UCSD-AML1 (cell line): ENCODE results near the gene SIGLEC14.

Experiments
- DNase-seq: peaks from one replicate; lab custom pipeline; 2025; ENCODE audit not compliant: unreplicated experiment; lab: John Stamatoyannopoulos, UW

SIGLEC14 gene

GRCh38 chr19:51646730-51647129 lies at the start of gene SIGLEC14:
Gene SIGLEC14, minus strand, starts transcription at chr19:51646825. Its CDS starts 66 bp downstream, at chr19:51646759.
- peak; percentile 52 for DNase-seq

DNA sequence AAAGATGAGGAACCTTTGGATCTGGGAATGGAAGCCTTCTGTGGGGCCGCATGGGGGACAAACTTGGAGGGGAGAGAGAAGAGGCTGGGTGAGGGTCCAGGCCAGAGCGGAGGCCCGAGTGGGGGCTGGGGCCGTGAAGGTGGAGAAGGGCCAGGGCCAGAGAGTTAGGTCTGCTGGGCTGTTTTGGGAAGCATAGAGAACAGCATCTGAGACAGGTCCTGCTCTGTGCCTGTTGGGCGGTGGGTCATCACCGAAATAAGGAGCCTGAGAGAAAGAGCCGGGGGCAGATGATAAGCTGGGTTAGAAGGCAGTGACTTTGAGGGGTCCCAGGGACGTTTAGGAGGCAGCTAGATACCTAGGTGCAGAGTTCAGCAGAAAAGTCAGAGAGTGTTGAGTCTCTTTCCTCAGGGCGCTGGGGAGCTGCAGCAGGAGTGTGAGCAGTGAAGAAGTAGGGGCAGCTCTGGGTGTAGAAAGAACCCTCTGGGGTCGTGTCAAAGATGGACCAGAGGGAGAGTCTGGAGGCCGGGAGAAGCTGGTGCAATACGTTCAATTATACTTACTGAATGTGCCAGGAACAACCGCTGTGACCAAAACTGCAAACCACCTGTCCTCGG lies 49.2 kb upstream of the SIGLEC14 start:
- no peak for DNase-seq

GRCh38 chr19:51695088-51695487 lies 48.5 kb upstream of the SIGLEC14 start:
- DNase-seq: no peak

DNA sequence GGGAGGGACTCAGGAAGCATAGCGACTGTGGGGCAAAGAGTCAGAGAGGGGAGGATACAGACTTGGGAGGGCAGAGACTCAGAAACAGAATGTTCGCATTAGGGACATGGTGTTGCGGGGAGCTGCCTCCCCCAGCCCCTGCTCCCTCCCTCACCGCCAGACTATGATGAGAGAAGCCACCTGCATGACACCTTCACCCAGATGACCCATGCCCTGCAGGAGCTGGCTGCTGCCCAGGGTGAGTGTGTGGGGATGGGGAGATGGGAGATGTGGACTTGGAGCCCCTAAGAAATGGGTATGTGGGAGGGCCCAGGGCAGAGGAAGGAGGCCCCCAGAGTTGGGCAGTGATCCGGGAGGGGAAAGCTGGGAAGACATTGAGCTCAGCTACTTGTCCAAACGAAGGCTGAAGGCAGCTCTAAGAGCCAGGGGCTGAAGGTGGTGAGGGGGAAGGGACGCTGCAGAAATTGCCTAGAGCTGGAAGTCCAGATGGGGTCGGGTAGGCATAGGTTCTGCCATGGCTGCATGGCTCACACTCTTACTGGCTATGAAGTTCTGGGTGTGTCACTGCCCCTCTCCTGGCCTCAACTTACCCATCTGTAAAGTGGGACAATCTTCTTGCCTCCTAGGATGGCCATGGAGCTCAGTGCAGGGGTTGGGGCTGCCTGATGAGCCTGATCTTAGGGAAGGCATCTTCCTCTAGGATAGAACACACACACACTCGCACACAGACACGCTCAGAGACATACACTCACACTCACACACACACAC lies 47.9 kb upstream of the SIGLEC14 start:
- DNase-seq: no peak

DNA sequence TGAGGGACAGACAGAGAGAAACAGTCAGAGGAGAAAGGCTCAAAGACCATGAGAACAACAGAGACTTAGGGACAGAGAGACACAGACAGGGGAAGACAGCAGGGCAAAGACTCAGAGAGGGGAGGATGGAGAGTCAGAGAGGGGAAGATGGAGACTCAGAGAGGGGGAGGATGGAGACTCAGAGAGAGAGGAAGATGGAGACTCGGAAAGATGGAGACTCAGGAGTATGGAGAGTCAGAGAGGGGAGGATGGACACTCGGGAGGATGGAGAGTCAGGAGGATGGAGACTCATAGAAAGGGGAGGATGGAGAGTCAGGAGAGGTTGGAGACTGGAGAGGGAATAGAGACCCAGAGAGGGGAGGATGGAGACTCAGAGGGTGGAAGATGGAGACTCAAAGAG lies 47.2 kb upstream of the SIGLEC14 start:
- no peak for DNase-seq

- DNase-seq: no peak
These were observed 46.6 kb upstream of the SIGLEC14 start, which contains the start of gene SPACA6 for GRCh38 chr19:51693260-51693659. Gene SPACA6, plus strand, starts transcription at chr19:51693330. Its CDS starts 197 bp downstream, at chr19:51693527.

DNA sequence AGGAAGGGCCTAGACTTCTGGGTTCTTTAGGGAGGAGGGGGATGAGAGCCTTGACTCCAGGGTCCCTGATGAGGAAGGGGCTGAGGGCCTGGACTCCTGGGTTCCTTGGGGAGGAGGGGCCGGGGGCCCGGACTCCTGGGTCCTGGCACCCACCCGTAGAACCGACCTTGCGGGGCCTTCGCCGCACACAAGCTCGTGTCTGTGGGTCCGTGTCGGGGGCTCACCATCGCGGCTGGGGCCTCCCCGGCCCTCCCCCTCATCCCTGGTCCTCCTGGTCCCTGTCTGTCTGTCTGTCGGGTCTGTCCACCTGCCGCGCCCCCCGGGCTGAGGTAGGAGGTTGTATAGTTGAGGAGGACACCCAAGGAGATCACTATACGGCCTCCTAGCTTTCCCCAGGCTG lies 45.8 kb upstream of the SIGLEC14 start:
- no peak for DNase-seq

DNA sequence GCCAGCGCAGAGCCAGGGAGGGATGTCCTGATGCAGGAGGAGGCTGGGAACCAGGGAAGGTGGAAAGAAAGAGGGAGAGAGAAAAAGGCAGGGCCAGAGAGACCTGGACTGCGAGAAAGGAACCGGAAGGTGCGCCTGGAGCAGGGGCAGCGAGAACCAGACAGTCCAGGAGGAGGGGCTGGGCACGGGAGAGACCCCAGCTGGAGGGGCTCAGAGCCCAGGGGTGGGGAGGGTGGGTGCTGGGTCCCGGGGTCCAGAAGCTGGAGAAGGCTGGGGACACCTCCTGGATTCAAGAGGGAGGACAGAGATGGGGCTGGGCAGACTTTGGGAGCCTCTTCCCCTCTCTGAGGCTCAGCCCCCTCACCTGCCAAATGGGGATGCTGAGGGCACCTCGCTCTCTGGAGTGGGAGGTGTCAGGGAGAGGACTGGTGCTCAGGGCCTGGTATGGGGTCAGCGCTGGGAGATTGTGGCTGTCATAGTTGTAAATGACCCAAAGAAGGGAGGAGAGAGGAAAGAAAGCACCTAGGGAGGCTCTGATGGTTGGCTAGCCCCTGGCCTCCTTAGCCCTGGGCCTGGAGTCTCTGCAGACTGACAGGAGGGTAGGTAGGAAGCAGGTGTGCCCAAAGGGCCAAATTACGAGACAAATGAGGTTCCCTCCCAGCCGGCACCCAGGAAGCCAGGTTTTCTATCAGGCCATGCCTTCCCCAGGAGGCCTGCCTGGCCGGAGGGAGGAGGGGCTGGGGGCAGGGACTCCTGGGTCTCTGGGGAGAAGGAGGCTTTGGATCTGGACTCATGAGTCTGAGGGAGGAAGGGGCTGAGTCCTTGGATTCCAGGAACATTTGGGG lies 45.2 kb upstream of the SIGLEC14 start:
- no peak for DNase-seq

GRCh38 chr19:51691074-51691583 lies 44.5 kb upstream of the SIGLEC14 start:
- no peak for DNase-seq

DNA sequence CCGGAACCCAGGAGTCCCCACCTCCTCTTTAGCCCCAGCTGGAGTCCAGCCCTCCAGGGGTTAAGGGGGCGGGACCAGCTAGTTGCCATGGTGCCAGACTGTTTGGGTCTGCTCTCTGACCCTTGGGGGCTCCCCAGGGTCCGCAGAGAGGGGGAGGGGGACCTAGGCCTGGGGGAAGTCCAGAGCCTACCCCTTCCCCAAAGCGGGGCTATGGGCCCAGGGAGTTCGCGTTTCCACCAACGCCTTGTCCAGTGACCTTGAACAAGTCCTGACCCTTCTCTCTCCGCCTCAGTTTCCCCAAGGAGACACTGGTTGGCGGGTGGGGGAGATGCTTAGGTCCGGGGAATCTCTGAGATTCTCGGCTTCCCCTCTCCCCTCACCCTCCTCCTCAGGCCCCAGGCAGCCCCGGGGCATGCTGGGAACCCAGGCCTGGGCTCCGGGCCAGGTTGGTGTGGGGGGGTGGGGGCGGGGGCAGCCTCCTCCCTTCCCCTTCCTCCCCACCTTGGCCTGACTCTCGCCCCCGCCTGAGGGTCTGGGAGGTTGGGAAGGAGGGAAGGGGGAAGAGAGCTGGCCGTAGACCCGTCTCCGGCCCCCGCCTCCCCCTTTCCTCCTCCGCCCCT lies 43.9 kb upstream of the SIGLEC14 start:
- DNase-seq: peak; percentile 75

DNA sequence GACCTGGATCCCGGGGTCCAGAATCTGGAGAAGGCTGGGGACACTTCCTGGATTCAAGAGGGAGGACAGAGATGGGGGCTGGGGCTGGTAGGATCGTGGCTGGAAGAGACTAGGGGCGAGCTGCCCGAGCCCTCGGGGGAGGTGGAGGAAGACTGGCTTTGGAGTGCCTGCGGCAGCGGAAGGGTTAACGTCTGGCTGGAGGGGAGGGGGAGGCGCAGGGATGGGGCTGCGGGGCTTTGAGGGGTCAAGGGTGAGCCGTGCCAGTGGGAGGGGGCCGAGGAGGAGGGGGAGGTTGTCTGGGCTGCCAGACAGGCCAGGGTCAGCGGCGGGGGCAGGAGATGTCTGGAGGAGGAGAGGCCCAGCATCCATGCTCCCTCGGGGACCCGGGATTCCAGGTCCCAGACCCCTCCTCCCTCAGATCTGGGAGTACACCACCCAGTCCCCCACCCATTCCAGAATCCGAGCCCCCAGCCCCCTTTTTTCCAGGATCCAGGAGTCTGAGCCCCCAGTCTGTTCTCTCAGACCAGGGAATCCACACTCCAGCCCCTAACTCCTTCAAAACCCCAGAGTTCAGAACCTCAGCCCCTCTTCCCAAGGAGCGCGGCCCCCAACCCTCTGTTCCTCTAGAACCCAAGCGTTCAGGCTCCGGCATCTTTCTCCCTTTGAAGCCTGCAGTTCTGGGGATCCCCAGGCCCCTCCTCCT lies 43.3 kb upstream of the SIGLEC14 start:
- peak; percentile 46 for DNase-seq

GRCh38 chr19:51688671-51689571 lies 42.3 kb upstream of the SIGLEC14 start:
- DNase-seq: peak; percentile 82

DNA sequence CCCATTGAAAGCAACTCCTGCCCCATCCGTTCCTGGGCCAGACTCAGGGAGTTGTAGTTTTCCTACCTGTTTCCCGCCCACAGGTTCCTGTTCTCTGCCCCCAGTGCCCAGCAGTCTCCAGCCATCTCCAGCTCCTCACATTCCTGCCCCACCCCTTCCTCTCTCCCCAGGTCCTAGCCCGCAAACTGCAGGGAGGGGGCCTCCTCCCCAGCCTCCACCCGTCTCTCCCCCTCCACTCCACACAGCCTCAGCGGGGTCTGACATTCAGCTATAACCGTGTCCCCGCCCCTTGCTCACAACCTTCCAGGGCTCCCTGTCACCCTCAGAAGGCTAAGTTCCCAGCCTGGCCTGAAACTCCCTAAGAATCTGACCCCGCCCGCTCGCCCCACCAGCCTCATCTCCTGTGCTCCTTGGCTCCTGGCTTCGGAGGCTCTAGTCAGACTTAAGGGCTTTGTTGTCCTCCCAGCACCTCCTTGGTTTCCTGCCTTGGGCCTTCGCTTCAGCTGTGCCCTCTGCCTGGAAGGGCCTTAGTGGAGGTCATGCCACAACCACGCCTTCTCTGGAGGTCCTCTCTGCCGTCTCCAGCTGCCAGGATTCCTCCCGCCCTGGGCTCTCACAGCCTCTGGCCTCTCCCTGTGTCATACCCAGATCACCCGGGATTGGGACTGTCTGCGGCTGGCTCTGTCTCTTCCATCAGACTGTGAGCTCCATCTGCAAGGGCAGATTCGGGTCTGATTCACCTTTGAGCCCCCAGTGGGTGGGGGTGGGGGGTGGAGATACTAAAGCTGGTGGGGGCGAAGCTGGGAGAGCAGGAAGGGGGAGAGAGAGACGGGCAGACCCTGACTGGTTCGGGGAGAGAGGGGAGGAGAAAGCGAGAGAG lies 41.4 kb upstream of the SIGLEC14 start:
- DNase-seq: peak; percentile 61

DNA sequence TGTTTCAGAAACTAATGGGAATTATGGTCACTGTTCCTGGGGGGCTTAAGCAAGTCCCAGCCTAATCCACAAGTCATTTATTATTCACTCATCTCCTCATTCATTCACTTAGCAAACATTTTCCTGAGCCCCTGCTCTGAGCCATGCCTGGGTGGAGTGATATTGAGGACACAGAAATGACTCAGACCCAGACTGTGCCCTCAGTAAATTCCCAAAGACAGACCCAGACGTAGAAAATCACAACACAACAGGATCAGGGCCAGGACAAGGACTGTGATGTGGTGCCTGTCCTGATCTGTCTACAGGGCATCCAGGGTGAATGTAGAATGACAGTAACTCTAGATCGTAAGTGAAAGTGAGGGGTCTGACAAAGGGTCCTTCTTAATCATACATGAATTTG lies 39.5 kb upstream of the SIGLEC14 start:
- no peak for DNase-seq

GRCh38 chr19:51681286-51681941 lies 34.8 kb upstream of the SIGLEC14 start:
- DNase-seq: peak; percentile 31

GRCh38 chr19:51680474-51680873 lies 33.8 kb upstream of the SIGLEC14 start:
- DNase-seq: no peak

- no peak for DNase-seq
These were observed 30.0 kb upstream of the SIGLEC14 start for GRCh38 chr19:51676566-51677083.
